ENCODE data around the gene FAM120B.

Gene FAM120B

GRCh38 chr6:170448751-170449630 lies 142.4 kb downstream of the FAM120B start:
- DNase-seq: no peak

- DNase-seq: no peak
Observed at GRCh38 chr6:170449835-170450753, 143.5 kb downstream of the FAM120B start.

GRCh38 chr6:170450916-170451761 lies 144.6 kb downstream of the FAM120B start:
- DNase-seq: no peak

GRCh38 chr6:170451762-170452651 lies 145.4 kb downstream of the FAM120B start:
- DNase-seq: no peak

- DNase-seq: no peak
Observed at GRCh38 chr6:170452767-170453545, 146.4 kb downstream of the FAM120B start.

- no peak for DNase-seq
Observed at GRCh38 chr6:170453586-170454511, 147.3 kb downstream of the FAM120B start.

- no peak for DNase-seq
Observed at GRCh38 chr6:170454512-170455285, 148.1 kb downstream of the FAM120B start.

- no peak for DNase-seq
Observed at GRCh38 chr6:170455335-170455979, 148.9 kb downstream of the FAM120B start.

GRCh38 chr6:170456334-170456733 lies 149.8 kb downstream of the FAM120B start:
- DNase-seq: no peak

All from stimulated activated CD4-positive, alpha-beta T cell treated with anti-CD3 and anti-CD28 coated beads, Interleukin-15, amount 100 ng/mL, for 24 hours (primary cell).